A549 (cell line): Measurements from ENCODE around the gene OR2G2. TPM values are rescaled to one million over a fixed set of nuclear protein-coding genes. Genes with fewer than 3 reads are reported as not detected.

Experiments
- ATAC-seq, 2 experiments: fragments of 200-7000 bp in 1 of 2; fragments of >200 bp in 1 of 2; cut with Nextera tagmentation in 1 of 2; cut with Tn5 transposase in 1 of 2; 3 replicates each; pipeline versions ENCODE4 v1.8.0 to v1.9.1; 2018 to 2020; ENCODE audit warnings: mild to moderate bottlenecking in 1 of 2, moderate library complexity in 1 of 2
- CTCF ChIA-PET: fragments of 300-600 bp; sonication (Branson Sonifier 250); formaldehyde crosslinking; extraction: SDS; loops from one replicate; lab custom pipeline; 2021; ENCODE audit warnings: antibody characterized with exemption, inconsistent platforms; lab: Yijun Ruan, JAX
- POLR2A ChIA-PET: fragments of 350-600 bp; formaldehyde crosslinking; extraction: SDS; loops from one replicate; lab custom pipeline; 2021; ENCODE audit warnings: antibody characterized with exemption, inconsistent platforms; lab: Yijun Ruan, JAX
- DNase-seq, 2 experiments: peaks; one replicate each; pipeline versions ENCODE4 v3.0.0 to v3.0.0-alpha.2; 2011 to 2016; ENCODE audit warnings: low read depth in 1 of 2, low spot score in 1 of 2
- FAIRE-seq: peaks from 2 replicates; lab custom pipeline; 2011; peaks lifted over from hg19 to GRCh38; lab: Jason Lieb, UNC
- H3K27ac ChIP-seq, 2 experiments: fragments of >200 bp; sonication (Bioruptor Twin); formaldehyde crosslinking; 3 replicates each; pipeline ENCODE4 v1.5.1; 2016 to 2017
- H3K4me1 ChIP-seq: fragments of >200 bp; sonication (Bioruptor Twin); formaldehyde crosslinking; 3 replicates; pipeline ENCODE4 v1.6.1; 2016
- H3K4me2 ChIP-seq: fragments of >200 bp; sonication (Bioruptor Twin); formaldehyde crosslinking; 3 replicates; pipeline ENCODE4 v1.6.1; 2016
- H3K4me3 ChIP-seq: fragments of >200 bp; sonication (Bioruptor Twin); formaldehyde crosslinking; 3 replicates; pipeline ENCODE4 v1.5.1; 2016
- H3K9me3 ChIP-seq: fragments of >200 bp; sonication (Bioruptor Twin); formaldehyde crosslinking; 3 replicates; pipeline ENCODE4 v1.6.1; 2016
- ATOH8 ChIP-seq: fragments of 250-450 bp; sonication (Bioruptor Pico); IDR thresholded peaks from 2 replicates; pipeline ENCODE4 v1.5.0; 2020; ENCODE audit warnings: low read depth, mild to moderate bottlenecking, moderate library complexity
- CEBPB ChIP-seq, 2 experiments: fragments of >200 bp in 1 of 2; sonication (Bioruptor Twin) in 1 of 2; formaldehyde crosslinking in 1 of 2; IDR thresholded peaks; 2 replicates each; pipeline ENCODE4 v1.6.1; 2012 to 2016
- CHD2 ChIP-seq: fragments of 150-350 bp; IDR thresholded peaks from 2 replicates; pipeline ENCODE4 v1.6.1; 2014; ENCODE audit warnings: low read length; ENCODE audit not compliant: partially characterized antibody
- CHD4 ChIP-seq: fragments of 200-600 bp; sonication (generic); IDR thresholded peaks from 2 replicates; pipeline ENCODE4 v1.6.1; 2016; ENCODE audit warnings: antibody characterized with exemption, mild to moderate bottlenecking, borderline replicate concordance
- CTCF ChIP-seq: fragments of >200 bp; sonication (Bioruptor Twin); formaldehyde crosslinking; IDR thresholded peaks from 3 replicates; pipeline ENCODE4 v1.5.1; 2016
- E2F6 ChIP-seq: IDR thresholded peaks from 2 replicates; pipeline ENCODE4 v1.6.1; 2012; ENCODE audit warnings: low read depth, borderline replicate concordance
- FOSB ChIP-seq: fragments of 250-450 bp; sonication (Bioruptor Pico); IDR thresholded peaks from 2 replicates; pipeline ENCODE4 v1.5.0; 2020; ENCODE audit warnings: mild to moderate bottlenecking, moderate library complexity
- HMGXB4 ChIP-seq: fragments of 250-450 bp; sonication (Bioruptor Pico); IDR thresholded peaks from 2 replicates; pipeline ENCODE4 v1.5.0; 2021; ENCODE audit warnings: mild to moderate bottlenecking, moderate library complexity, borderline replicate concordance
- HOXA7 ChIP-seq: fragments of 250-450 bp; sonication (Bioruptor Pico); IDR thresholded peaks from 2 replicates; pipeline ENCODE4 v1.5.0; 2020; ENCODE audit warnings: mild to moderate bottlenecking, moderate library complexity
- HOXB5 ChIP-seq: fragments of 250-450 bp; sonication (Bioruptor Pico); IDR thresholded peaks from 2 replicates; pipeline ENCODE4 v1.5.0; 2020; ENCODE audit warnings: mild to moderate bottlenecking, moderate library complexity
- JUN ChIP-seq, 2 experiments: fragments of >200 bp; sonication (Bioruptor Twin); formaldehyde crosslinking; IDR thresholded peaks; 2 replicates in 1 of 2; 3 replicates in 1 of 2; pipeline ENCODE4 v1.6.1; 2016 to 2017
- JUNB ChIP-seq: fragments of >200 bp; sonication (Bioruptor Twin); formaldehyde crosslinking; IDR thresholded peaks from 2 replicates; pipeline ENCODE4 v1.6.1; 2016
- KDM1A ChIP-seq: fragments of 200-600 bp; sonication (generic); IDR thresholded peaks from 2 replicates; pipeline ENCODE4 v1.6.1; 2016; ENCODE audit warnings: low read depth, mild to moderate bottlenecking
- MAZ ChIP-seq: fragments of 150-350 bp; IDR thresholded peaks from 2 replicates; pipeline ENCODE4 v1.6.1; 2014; ENCODE audit warnings: antibody characterized with exemption, low read depth, low read length, borderline replicate concordance
- PBX3 ChIP-seq: IDR thresholded peaks from 2 replicates; pipeline ENCODE4 v1.6.1; 2012
- RARB ChIP-seq: fragments of 250-450 bp; sonication (Bioruptor Pico); IDR thresholded peaks from 2 replicates; pipeline ENCODE4 v1.8.0; 2021; ENCODE audit warnings: mild to moderate bottlenecking, moderate library complexity
- REST ChIP-seq: fragments of 200-600 bp; sonication (generic); IDR thresholded peaks from 2 replicates; pipeline ENCODE4 v1.6.1; 2016; ENCODE audit warnings: antibody characterized with exemption, mild to moderate bottlenecking, moderate library complexity
- SREBF2 ChIP-seq: fragments of 450-650 bp; IDR thresholded peaks from 2 replicates; pipeline ENCODE4 v1.6.1; 2014; ENCODE audit warnings: mild to moderate bottlenecking, moderate library complexity
- TP53 ChIP-seq: fragments of 250-450 bp; sonication (Bioruptor Pico); IDR thresholded peaks from 2 replicates; pipeline ENCODE4 v1.5.0; 2021; ENCODE audit warnings: mild to moderate bottlenecking, moderate library complexity
- ZNF302 ChIP-seq: fragments of 250-450 bp; sonication (Bioruptor Pico); IDR thresholded peaks from 2 replicates; pipeline ENCODE4 v1.9.0; 2021; ENCODE audit warnings: inconsistent platforms, mild to moderate bottlenecking, moderate library complexity
- WGBS: methylation state at CpG from one replicate; pipeline ENCODE4 v1.1.6; 2017; ENCODE audit errors: missing lambda C conversion rate; 5-methylcytosine and 5-hydroxymethylcytosine counted together
- polyA plus RNA-seq, 4 experiments: library from polyadenylated mRNA; depleted of rRNA in 3 of 4; stranded (reverse); fragments of >200 nt; fragmentation: RNase III in 1 of 4; extraction: RNeasy Plus Mini Kit Qiagen cat#74134 plus additional on column Dnase treatment in 1 of 4; gene quantifications; 2 replicates in 3 of 4; 3 replicates in 1 of 4; pipeline ENCODE4 v1.2.3, GENCODE V29; 2011 to 2017

OR2G2 gene
- polyA plus RNA-seq, 2 of the 4 experiments (the other 2 are of a cell fraction): not detected

GRCh38 chr1:247542811-247543210 is 45.3 kb upstream of the OR2G2 start:
- DNase-seq: no peak
- TF ChIP-seq HMGXB4 (CRISPR knock-in tag) (no peak), REST (no peak), RARB (CRISPR knock-in tag) (no peak), CHD4 (no peak), JUN (IDR thresholded peaks at IDR 0.05) (no peak), HOXA7 (CRISPR knock-in tag) (no peak), MAZ (no peak), CTCF (no peak), KDM1A (no peak), FOSB (CRISPR knock-in tag) (no peak), ATOH8 (no peak), JUNB (no peak), CHD2 (no peak), HOXB5 (CRISPR knock-in tag) (no peak), CEBPB (IDR thresholded peaks at IDR 0.05) (no peak), TP53 (CRISPR knock-in tag) (no peak), PBX3 (no peak), E2F6 (no peak), SREBF2 (no peak), ZNF302 (CRISPR knock-in tag) (no peak)
- TF ChIP-seq, all 56 proteins: peak for 0
- H3K4me1 ChIP-seq: no peaks in the 10 kb centered on the region
- ChIA-PET POLR2A (no interaction called here), CTCF (no interaction called here)
- no peak overlapping the region for H3K27ac ChIP-seq
- ATAC-seq (no peak), FAIRE-seq (no peak)
- peaks cover 3% of the 10 kb centered on the region; the same call in 1 of the 3 replicates for H3K9me3 ChIP-seq
- no peak overlapping the region for H3K4me2 ChIP-seq
- no peak overlapping the region for H3K4me3 ChIP-seq
- 6% methylated on average over 3 of the region's 3 CpGs for WGBS
